Measurements from ENCODE around the gene FOXJ1.

DNA sequence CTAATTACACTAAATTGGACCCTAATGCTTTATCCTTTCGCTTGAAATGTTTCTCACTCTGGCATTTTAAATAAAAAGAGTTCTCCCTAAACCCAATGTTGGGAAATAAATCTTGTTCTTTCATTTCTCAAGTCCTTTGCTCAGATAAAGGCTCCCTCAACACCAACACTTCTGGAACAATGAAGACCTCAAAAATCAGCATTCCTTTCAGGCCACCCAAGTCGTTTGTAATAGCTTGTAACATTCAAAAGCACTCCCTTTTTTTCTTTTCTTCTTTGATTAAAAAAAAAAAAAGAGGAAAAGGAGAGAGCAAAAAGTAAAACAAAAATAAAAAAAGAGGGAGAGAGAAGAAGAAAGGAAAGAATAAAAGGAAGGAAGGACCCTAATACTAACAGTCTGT lies 23.3 kb upstream of the FOXJ1 start:
- TF ChIP-seq NFE2L2 (IDR thresholded peaks at IDR 0.05; ENCODE audit: low read depth, low read length) (no peak), POLR2A (IDR thresholded peaks at IDR 0.05; ENCODE audit: low read depth, low read length) (no peak), MXI1 (IDR thresholded peaks at IDR 0.05; ENCODE audit: borderline replicate concordance, low read depth, low read length) (no peak), SMC3 (IDR thresholded peaks at IDR 0.05; ENCODE audit: low read depth, low read length) (no peak), MAZ (IDR thresholded peaks at IDR 0.05; ENCODE audit: borderline replicate concordance, low read depth, low read length) (no peak), MAFK (IDR thresholded peaks at IDR 0.05; ENCODE audit: low read depth, low read length) (no peak), RFX5 (IDR thresholded peaks at IDR 0.05; ENCODE audit: low read depth, low read length) (no peak), RAD21 (IDR thresholded peaks at IDR 0.05; ENCODE audit: low read length) (no peak), BHLHE40 (IDR thresholded peaks at IDR 0.05; ENCODE audit: low read depth, low read length) (no peak)
- TF ChIP-seq, protein P1, sequence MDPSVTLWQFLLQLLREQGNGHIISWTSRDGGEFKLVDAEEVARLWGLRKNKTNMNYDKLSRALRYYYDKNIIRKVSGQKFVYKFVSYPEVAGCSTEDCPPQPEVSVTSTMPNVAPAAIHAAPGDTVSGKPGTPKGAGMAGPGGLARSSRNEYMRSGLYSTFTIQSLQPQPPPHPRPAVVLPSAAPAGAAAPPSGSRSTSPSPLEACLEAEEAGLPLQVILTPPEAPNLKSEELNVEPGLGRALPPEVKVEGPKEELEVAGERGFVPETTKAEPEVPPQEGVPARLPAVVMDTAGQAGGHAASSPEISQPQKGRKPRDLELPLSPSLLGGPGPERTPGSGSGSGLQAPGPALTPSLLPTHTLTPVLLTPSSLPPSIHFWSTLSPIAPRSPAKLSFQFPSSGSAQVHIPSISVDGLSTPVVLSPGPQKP (IDR thresholded peaks at IDR 0.05; ENCODE audit: borderline replicate concordance, low read depth, low read length): no peak
- TF ChIP-seq, protein P2, sequence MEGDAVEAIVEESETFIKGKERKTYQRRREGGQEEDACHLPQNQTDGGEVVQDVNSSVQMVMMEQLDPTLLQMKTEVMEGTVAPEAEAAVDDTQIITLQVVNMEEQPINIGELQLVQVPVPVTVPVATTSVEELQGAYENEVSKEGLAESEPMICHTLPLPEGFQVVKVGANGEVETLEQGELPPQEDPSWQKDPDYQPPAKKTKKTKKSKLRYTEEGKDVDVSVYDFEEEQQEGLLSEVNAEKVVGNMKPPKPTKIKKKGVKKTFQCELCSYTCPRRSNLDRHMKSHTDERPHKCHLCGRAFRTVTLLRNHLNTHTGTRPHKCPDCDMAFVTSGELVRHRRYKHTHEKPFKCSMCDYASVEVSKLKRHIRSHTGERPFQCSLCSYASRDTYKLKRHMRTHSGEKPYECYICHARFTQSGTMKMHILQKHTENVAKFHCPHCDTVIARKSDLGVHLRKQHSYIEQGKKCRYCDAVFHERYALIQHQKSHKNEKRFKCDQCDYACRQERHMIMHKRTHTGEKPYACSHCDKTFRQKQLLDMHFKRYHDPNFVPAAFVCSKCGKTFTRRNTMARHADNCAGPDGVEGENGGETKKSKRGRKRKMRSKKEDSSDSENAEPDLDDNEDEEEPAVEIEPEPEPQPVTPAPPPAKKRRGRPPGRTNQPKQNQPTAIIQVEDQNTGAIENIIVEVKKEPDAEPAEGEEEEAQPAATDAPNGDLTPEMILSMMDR (conservative IDR thresholded peaks at IDR 0.05; ENCODE audit: low read depth, low read length): no peak

Measured in IMR-90 (cell line).